GM23338 (cell line): ENCODE measurements around the gene NOTCH3. TPM values are rescaled to one million over a fixed set of nuclear protein-coding genes. Genes with fewer than 3 reads are reported as not detected.
A peak's percentile ranks its signal among the peaks of the same experiment; 100 is the strongest.

Experiments used
- ATAC-seq: fragments of 200-7000 bp; cut with Tn5 transposase; 3 replicates; pipeline ENCODE4 v1.9.1; 2020
- DNase-seq: peaks from one replicate; pipeline ENCODE4 v3.0.0-alpha.2; 2015; ENCODE audit warnings: low spot score
- H2AFZ ChIP-seq: fragments of 200-600 bp; sonication (generic); 2 replicates; pipeline ENCODE4 v1.8.0; 2016; ENCODE audit warnings: antibody characterized with exemption, mild to moderate bottlenecking, moderate library complexity
- H3F3A ChIP-seq: fragments of 200-600 bp; sonication (generic); replicated peaks from 2 replicates; pipeline ENCODE4 v1.8.0; 2017; ENCODE audit warnings: antibody characterized with exemption, mixed run types, low read depth
- H3K27ac ChIP-seq: fragments of 200-600 bp; sonication (generic); 2 replicates; pipeline ENCODE4 v1.6.1; 2016; ENCODE audit warnings: low read depth
- H3K27me3 ChIP-seq: fragments of 200-600 bp; sonication (generic); 2 replicates; pipeline ENCODE4 v1.8.0; 2016; ENCODE audit warnings: mild to moderate bottlenecking, mixed run types, moderate library complexity; ENCODE audit not compliant: insufficient read depth
- H3K36me3 ChIP-seq: fragments of 200-600 bp; sonication (generic); 2 replicates; pipeline ENCODE4 v1.8.0; 2016; ENCODE audit warnings: mild to moderate bottlenecking; ENCODE audit not compliant: insufficient read depth
- H3K4me1 ChIP-seq: fragments of 200-600 bp; sonication (generic); 2 replicates; pipeline ENCODE4 v1.8.0; 2016; ENCODE audit warnings: mild to moderate bottlenecking, moderate library complexity; ENCODE audit not compliant: insufficient read depth
- H3K4me2 ChIP-seq: fragments of 200-600 bp; sonication (generic); 2 replicates; pipeline ENCODE4 v1.7.1; 2017; ENCODE audit warnings: mixed run types
- H3K4me3 ChIP-seq: fragments of 200-600 bp; sonication (generic); 2 replicates; pipeline ENCODE4 v1.6.1; 2016; ENCODE audit warnings: mixed run types
- H3K79me2 ChIP-seq: fragments of 200-600 bp; sonication (generic); replicated peaks from 2 replicates; pipeline ENCODE4 v1.8.0; 2017; ENCODE audit warnings: mild to moderate bottlenecking; ENCODE audit not compliant: insufficient read depth
- H3K9me2 ChIP-seq: fragments of 200-600 bp; sonication (generic); 2 replicates; pipeline ENCODE4 v1.8.0; 2017; ENCODE audit not compliant: insufficient read depth
- H4K20me1 ChIP-seq: fragments of 200-600 bp; sonication (generic); replicated peaks from 2 replicates; pipeline ENCODE4 v1.8.0; 2017; ENCODE audit warnings: mild to moderate bottlenecking; ENCODE audit not compliant: insufficient read depth
- H3K27ac Mint-ChIP-seq: 2 replicates; pipeline ENCODE4 v1.8.0; 2020; ENCODE audit warnings: inconsistent platforms, mild to moderate bottlenecking, moderate library complexity, mixed read lengths
- H3K27me3 Mint-ChIP-seq: 3 replicates; pipeline ENCODE4 v1.8.0; 2022; ENCODE audit warnings: low read depth, mild to moderate bottlenecking, moderate library complexity, mixed read lengths, inconsistent platforms; ENCODE audit not compliant: insufficient read depth, poor library complexity
- H3K36me3 Mint-ChIP-seq: 3 replicates; pipeline ENCODE4 v1.8.0; 2021; ENCODE audit warnings: low read depth, mild to moderate bottlenecking, inconsistent platforms, moderate library complexity, mixed read lengths
- H3K4me1 Mint-ChIP-seq: 3 replicates; pipeline ENCODE4 v1.8.0; 2020; ENCODE audit warnings: mild to moderate bottlenecking, inconsistent platforms, mixed read lengths
- H3K4me3 Mint-ChIP-seq: 3 replicates; pipeline ENCODE4 v1.8.0; 2021; ENCODE audit warnings: moderate library complexity, mild to moderate bottlenecking, inconsistent platforms, mixed read lengths
- H3K9me3 Mint-ChIP-seq: 3 replicates; pipeline ENCODE4 v1.8.0; 2020; ENCODE audit warnings: moderate library complexity, mild to moderate bottlenecking, inconsistent platforms, mixed read lengths
- CREB1 ChIP-seq: fragments of 250-450 bp; sonication (Bioruptor Pico); IDR thresholded peaks from 2 replicates; pipeline ENCODE4 v1.5.0; 2020; ENCODE audit warnings: low read depth, mild to moderate bottlenecking, moderate library complexity
- EZH2 ChIP-seq: fragments of 200-600 bp; sonication (generic); IDR thresholded peaks from one replicate; pipeline ENCODE4 v1.8.0; 2017; ENCODE audit warnings: antibody characterized with exemption, mild to moderate bottlenecking, low read depth; ENCODE audit not compliant: unreplicated experiment
- EZH2phosphoT487 ChIP-seq: fragments of 200-600 bp; sonication (generic); IDR thresholded peaks from one replicate; pipeline ENCODE4 v1.8.1; 2018; ENCODE audit warnings: antibody characterized with exemption; ENCODE audit not compliant: unreplicated experiment
- JUNB ChIP-seq: IDR thresholded peaks from one replicate; pipeline ENCODE4 v1.6.1; 2016; ENCODE audit warnings: antibody characterized with exemption; ENCODE audit not compliant: unreplicated experiment
- NANOG ChIP-seq: IDR thresholded peaks from 2 replicates; pipeline ENCODE4 v1.6.1; 2016; ENCODE audit warnings: antibody characterized with exemption, borderline replicate concordance
- POLR2AphosphoS5 ChIP-seq: IDR thresholded peaks from 2 replicates; pipeline ENCODE4 v1.6.1; 2016; ENCODE audit warnings: antibody characterized with exemption, low read depth
- REST ChIP-seq: IDR thresholded peaks from one replicate; pipeline ENCODE4 v1.6.1; 2018; ENCODE audit warnings: antibody characterized with exemption; ENCODE audit not compliant: unreplicated experiment
- STAT1 ChIP-seq: IDR thresholded peaks from one replicate; pipeline ENCODE4 v1.6.1; 2016; ENCODE audit warnings: antibody characterized with exemption; ENCODE audit not compliant: unreplicated experiment
- ZNF114 ChIP-seq: fragments of 250-450 bp; sonication (Bioruptor Pico); IDR thresholded peaks from 2 replicates; pipeline ENCODE4 v1.5.0; 2020; ENCODE audit warnings: mild to moderate bottlenecking, moderate library complexity
- ZNF331 ChIP-seq: fragments of 250-450 bp; sonication (Bioruptor Pico); IDR thresholded peaks from 2 replicates; pipeline ENCODE4 v1.5.0; 2020; ENCODE audit warnings: low read depth, mild to moderate bottlenecking, moderate library complexity
- polyA plus RNA-seq: library from polyadenylated mRNA; unstranded; fragments of >200 nt; fragmentation: Nextera tagmentation; extraction: Ambion mirVana; gene quantifications from 2 replicates; pipeline ENCODE4 v1.2.1, GENCODE V29; 2016
- total RNA-seq: library from RNA; depleted of rRNA; stranded (reverse); fragments of >200 nt; shearing (Covaris generic); gene quantifications from 2 replicates; pipeline ENCODE4 v1.2.3, GENCODE V29; 2014
- TF ChIP-seq, protein P1 (sequence below): IDR thresholded peaks from 2 replicates; pipeline ENCODE4 v1.6.1; 2016; ENCODE audit warnings: antibody characterized with exemption
- TF ChIP-seq, protein P2 (sequence below), 2 experiments: fragments of 200-600 bp in 1 of 2; sonication (generic) in 1 of 2; conservative IDR thresholded peaks; 2 replicates each; pipeline versions ENCODE4 v1.5.1 to v1.6.1; 2016 to 2017; ENCODE audit warnings: antibody characterized with exemption in 2 of 2, low read depth in 2 of 2, mild to moderate bottlenecking in 2 of 2, moderate library complexity in 1 of 2

NOTCH3 gene
- total and polyA plus RNA-seq, 2 experiments from 2014 or later = 24.3 to 172 TPM

GRCh38 chr19:15115762-15116615 is 84.8 kb downstream of the NOTCH3 start:
- H3K79me2 ChIP-seq = no peaks in the 10 kb centered on the region
- no peak overlapping the region for H3K4me2 ChIP-seq
- peaks cover 4% of the 10 kb centered on the region; the same call in 1 of the 2 replicates for H4K20me1 ChIP-seq
- Mint-ChIP-seq H3K27ac (no peak overlapping the region), H3K4me1 (no peaks in the 10 kb centered on the region; the same call in 2 of the 3 replicates), H3K27me3 (peaks cover 10% of the 10 kb centered on the region), H3K9me3 (no peaks in the 10 kb centered on the region; the same call in 2 of the 3 replicates), H3K4me3 (no peak overlapping the region), H3K36me3 (peaks cover 89% of the 10 kb centered on the region)
- no peak for TF ChIP-seq ZNF331 (CRISPR knock-in tag)
- no peak for TF ChIP-seq ZNF114 (CRISPR knock-in tag)
- peak; percentile 34; the same call in 1 of the 2 replicates for TF ChIP-seq POLR2AphosphoS5
- TF ChIP-seq STAT1 = no peak
- no peak for TF ChIP-seq NANOG
- TF ChIP-seq, protein P1, sequence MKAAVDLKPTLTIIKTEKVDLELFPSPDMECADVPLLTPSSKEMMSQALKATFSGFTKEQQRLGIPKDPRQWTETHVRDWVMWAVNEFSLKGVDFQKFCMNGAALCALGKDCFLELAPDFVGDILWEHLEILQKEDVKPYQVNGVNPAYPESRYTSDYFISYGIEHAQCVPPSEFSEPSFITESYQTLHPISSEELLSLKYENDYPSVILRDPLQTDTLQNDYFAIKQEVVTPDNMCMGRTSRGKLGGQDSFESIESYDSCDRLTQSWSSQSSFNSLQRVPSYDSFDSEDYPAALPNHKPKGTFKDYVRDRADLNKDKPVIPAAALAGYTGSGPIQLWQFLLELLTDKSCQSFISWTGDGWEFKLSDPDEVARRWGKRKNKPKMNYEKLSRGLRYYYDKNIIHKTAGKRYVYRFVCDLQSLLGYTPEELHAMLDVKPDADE = no peak
- H2AFZ ChIP-seq = no peak overlapping the region
- H3K4me1 ChIP-seq = no peaks in the 10 kb centered on the region
- H3K36me3 ChIP-seq = peaks cover 32% of the 10 kb centered on the region
- no peaks in the 10 kb centered on the region for H3K27me3 ChIP-seq
- no peak overlapping the region for H3K27ac ChIP-seq
- no peak overlapping the region for H3K4me3 ChIP-seq
- no peak for ATAC-seq
- no peaks in the 10 kb centered on the region for H3K9me2 ChIP-seq
- no peak for DNase-seq
- peaks cover 6% of the 10 kb centered on the region; the same call in 1 of the 2 replicates for H3F3A ChIP-seq

GRCh38 chr19:15115080-15115479 is 85.7 kb downstream of the NOTCH3 start:
- H3K27me3 Mint-ChIP-seq = peaks cover 8% of the 10 kb centered on the region
- H3K27me3 ChIP-seq = no peaks in the 10 kb centered on the region
- TF ChIP-seq, protein P1 = no peak
- no peak for TF ChIP-seq EZH2
- TF ChIP-seq, protein P2, sequence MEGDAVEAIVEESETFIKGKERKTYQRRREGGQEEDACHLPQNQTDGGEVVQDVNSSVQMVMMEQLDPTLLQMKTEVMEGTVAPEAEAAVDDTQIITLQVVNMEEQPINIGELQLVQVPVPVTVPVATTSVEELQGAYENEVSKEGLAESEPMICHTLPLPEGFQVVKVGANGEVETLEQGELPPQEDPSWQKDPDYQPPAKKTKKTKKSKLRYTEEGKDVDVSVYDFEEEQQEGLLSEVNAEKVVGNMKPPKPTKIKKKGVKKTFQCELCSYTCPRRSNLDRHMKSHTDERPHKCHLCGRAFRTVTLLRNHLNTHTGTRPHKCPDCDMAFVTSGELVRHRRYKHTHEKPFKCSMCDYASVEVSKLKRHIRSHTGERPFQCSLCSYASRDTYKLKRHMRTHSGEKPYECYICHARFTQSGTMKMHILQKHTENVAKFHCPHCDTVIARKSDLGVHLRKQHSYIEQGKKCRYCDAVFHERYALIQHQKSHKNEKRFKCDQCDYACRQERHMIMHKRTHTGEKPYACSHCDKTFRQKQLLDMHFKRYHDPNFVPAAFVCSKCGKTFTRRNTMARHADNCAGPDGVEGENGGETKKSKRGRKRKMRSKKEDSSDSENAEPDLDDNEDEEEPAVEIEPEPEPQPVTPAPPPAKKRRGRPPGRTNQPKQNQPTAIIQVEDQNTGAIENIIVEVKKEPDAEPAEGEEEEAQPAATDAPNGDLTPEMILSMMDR (conservative IDR thresholded peaks at IDR 0.05; ENCODE audit: low read depth in 2 of 2) = no peak
- no peak for TF ChIP-seq EZH2phosphoT487
- no peak for TF ChIP-seq REST
- TF ChIP-seq CREB1 (CRISPR knock-in tag) = no peak
- TF ChIP-seq JUNB = no peak
- TF ChIP-seq ZNF331 (CRISPR knock-in tag) = no peak
- H3K4me3 ChIP-seq = no peak overlapping the region
- H3K27ac Mint-ChIP-seq = no peak overlapping the region
- H3K4me1 ChIP-seq = no peaks in the 10 kb centered on the region
- H3F3A ChIP-seq = peaks cover 6% of the 10 kb centered on the region; the same call in 1 of the 2 replicates
- peaks cover 84% of the 10 kb centered on the region for H3K36me3 Mint-ChIP-seq
- H3K36me3 ChIP-seq = peaks cover 32% of the 10 kb centered on the region
- ATAC-seq = no peak
- no peaks in the 10 kb centered on the region for H3K9me2 ChIP-seq
- no peaks in the 10 kb centered on the region for H3K79me2 ChIP-seq
- H3K27ac ChIP-seq = no peak overlapping the region
- H3K4me3 Mint-ChIP-seq = no peak overlapping the region
- no peak for DNase-seq
- peaks cover 4% of the 10 kb centered on the region; the same call in 1 of the 2 replicates for H4K20me1 ChIP-seq
- H3K9me3 Mint-ChIP-seq = no peaks in the 10 kb centered on the region; the same call in 2 of the 3 replicates
- no peak overlapping the region for H3K4me2 ChIP-seq
- H2AFZ ChIP-seq = no peak overlapping the region
- H3K4me1 Mint-ChIP-seq = no peaks in the 10 kb centered on the region; the same call in 2 of the 3 replicates
